Iris pigment epithelial cell (primary cell): ENCODE measurements around the gene IL32.
"Not testable (repeated sequence)": the region's sequence is repeated elsewhere in the genome, so short reads cannot be mapped to it uniquely, and the experiment has no call there.

Experiments
- DNase-seq: peaks from one replicate; pipeline ENCODE4 v3.0.0-alpha.2; 2011; ENCODE audit warnings: low read depth

IL32 gene

GRCh38 chr16:3071655-3072054, 6.2 kb downstream of the IL32 start:
- no peak for DNase-seq

GRCh38 chr16:3072148-3072547, 6.7 kb downstream of the IL32 start:
- DNase-seq = not testable (repeated sequence)

- DNase-seq = not testable (repeated sequence)
Observed at GRCh38 chr16:3072576-3073263, 7.3 kb downstream of the IL32 start.

- DNase-seq = no peak
Observed at GRCh38 chr16:3073448-3073847, 8.0 kb downstream of the IL32 start.

- no peak for DNase-seq
Observed at GRCh38 chr16:3074860-3075522, 9.6 kb downstream of the IL32 start.

- DNase-seq = no peak
Observed at GRCh38 chr16:3075523-3075915, 10.1 kb downstream of the IL32 start.

GRCh38 chr16:3075946-3076345, 10.5 kb downstream of the IL32 start:
- not testable (repeated sequence) for DNase-seq

- no peak for DNase-seq
Observed at GRCh38 chr16:3076577-3076976, 11.1 kb downstream of the IL32 start.

- no peak for DNase-seq
Observed at GRCh38 chr16:3080024-3080423, 14.6 kb downstream of the IL32 start.

GRCh38 chr16:3081957-3082356, 16.5 kb downstream of the IL32 start:
- not testable (repeated sequence) for DNase-seq

- DNase-seq = not testable (repeated sequence)
Observed at GRCh38 chr16:3083408-3083807, 18.0 kb downstream of the IL32 start.

DNA sequence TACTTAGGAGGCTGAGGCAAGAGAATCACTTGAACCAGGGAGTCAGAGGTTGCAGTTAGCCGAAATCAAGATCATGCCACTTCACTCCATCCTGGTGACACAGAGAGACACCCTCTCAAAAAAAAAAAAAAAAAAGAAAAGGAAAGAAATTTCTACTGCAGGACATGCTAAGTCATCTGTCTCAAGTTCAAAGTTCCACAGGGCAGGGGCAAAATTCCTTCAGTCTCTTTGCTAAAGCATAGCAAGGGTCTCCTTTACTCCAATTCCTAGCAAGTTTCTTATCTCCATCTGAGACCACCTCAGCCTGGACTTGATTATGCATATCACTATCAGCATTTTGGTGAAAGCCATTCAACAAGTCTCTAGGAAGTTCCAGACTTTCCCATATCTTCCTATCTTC, 19.1 kb downstream of the IL32 start:
- no peak for DNase-seq

GRCh38 chr16:3084969-3085670, 19.7 kb downstream of the IL32 start:
- DNase-seq = no peak

DNA sequence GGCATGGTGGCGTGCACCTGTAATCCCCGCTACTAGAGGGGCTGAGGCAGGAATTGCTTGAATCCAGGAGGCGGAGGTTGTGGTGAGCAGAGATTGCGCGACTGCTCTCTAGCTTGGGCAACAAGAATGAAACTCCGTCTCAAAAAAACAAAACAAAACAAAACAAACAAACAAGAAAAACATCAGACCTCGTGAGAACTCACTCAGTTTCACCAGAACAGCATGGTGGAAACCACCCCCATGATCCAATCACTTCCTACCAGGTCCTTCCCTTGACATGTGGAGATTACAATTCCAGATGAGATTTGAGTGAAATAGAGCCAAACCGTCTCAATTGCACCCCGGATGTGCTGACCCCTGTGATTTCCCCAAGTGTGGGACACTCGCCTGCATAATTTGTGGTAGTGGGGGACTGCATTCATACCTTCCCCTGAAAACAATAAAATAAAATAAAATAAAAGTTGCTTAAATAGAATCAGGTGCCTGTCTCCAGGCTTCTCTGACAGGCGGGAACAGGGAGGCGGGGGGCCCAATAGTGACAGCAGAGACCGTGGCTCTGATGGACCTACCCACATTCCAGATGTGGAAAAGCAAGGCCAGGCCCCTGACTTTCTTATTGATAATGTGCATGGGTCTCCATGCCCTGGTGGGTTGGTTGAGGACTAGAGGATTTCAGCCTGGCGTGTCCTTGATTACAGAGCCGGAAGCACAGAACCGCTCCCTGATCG, 20.6 kb downstream of the IL32 start:
- no peak for DNase-seq

GRCh38 chr16:3086596-3087242, 21.3 kb downstream of the IL32 start:
- DNase-seq = no peak

GRCh38 chr16:3087243-3088235, 22.1 kb downstream of the IL32 start:
- DNase-seq = no peak

DNA sequence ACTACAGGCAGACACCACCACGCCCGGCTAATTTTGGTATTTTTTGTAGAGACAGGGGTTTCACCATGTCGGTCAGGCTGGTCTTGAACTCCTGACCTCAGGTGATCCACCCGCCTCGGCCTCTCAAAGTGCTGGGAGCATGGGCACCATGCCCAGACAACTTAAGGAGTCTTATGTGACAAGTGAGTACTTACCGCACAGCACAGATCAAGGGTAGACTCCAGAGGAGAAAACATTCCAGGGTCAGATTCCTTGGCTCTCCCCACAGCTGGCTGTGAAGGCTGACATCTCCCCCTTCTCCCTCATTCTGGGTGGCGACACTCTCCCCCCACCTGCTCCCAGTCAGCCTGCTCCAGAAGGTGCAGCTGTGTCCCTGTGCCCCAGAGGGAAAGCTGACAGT, 23.0 kb downstream of the IL32 start:
- no peak for DNase-seq

GRCh38 chr16:3088925-3089716, 23.7 kb downstream of the IL32 start:
- DNase-seq = no peak

GRCh38 chr16:3089717-3090592, 24.5 kb downstream of the IL32 start:
- no peak for DNase-seq
